Adipocyte (in vitro differentiated cells): ENCODE data around the gene LRIF1.
"Not testable (repeated sequence)": the region's sequence is repeated elsewhere in the genome, so short reads cannot be mapped to it uniquely, and the experiment has no call there.

Experiments
- DNase-seq: peaks from one replicate; pipeline ENCODE4 v3.0.0-alpha.2; 2015; ENCODE audit warnings: low read depth
- H3K27me3 ChIP-seq: replicated peaks from 2 replicates; pipeline ENCODE4 v1.7.0; 2013; ENCODE audit warnings: mild to moderate bottlenecking, low read length, moderate library complexity; ENCODE audit not compliant: control insufficient read depth, insufficient read depth
- H3K36me3 ChIP-seq: 2 replicates; pipeline ENCODE4 v1.7.0; 2013; ENCODE audit warnings: low read length, mild to moderate bottlenecking, moderate library complexity; ENCODE audit not compliant: control insufficient read depth, insufficient read depth, severe bottlenecking
- H3K4me1 ChIP-seq: 2 replicates; pipeline ENCODE4 v1.7.0; 2013; ENCODE audit warnings: mild to moderate bottlenecking, low read length, moderate library complexity; ENCODE audit not compliant: control insufficient read depth, insufficient read depth
- H3K4me3 ChIP-seq: 2 replicates; pipeline ENCODE4 v1.7.0; 2013; ENCODE audit warnings: mild to moderate bottlenecking, low read length, moderate library complexity
- H3K9ac ChIP-seq: 2 replicates; pipeline ENCODE4 v1.7.0; 2013; ENCODE audit warnings: mild to moderate bottlenecking, low read length, moderate library complexity
- H3K9me3 ChIP-seq: 2 replicates; pipeline ENCODE4 v1.7.0; 2013; ENCODE audit warnings: mild to moderate bottlenecking, low read length, moderate library complexity; ENCODE audit not compliant: control insufficient read depth

Gene LRIF1

GRCh38 chr1:110945626-110946025 lies 18.1 kb downstream of the LRIF1 start:
- DNase-seq: no peak
- Histone ChIP-seq H3K9ac (no peak overlapping the region), H3K36me3 (peaks cover 47% of the 10 kb centered on the region), H3K4me1 (peaks cover 11% of the 10 kb centered on the region), H3K27me3 (no peaks in the 10 kb centered on the region), H3K4me3 (no peak overlapping the region), H3K9me3 (peaks cover 13% of the 10 kb centered on the region)

- DNase-seq: no peak
- H3K9ac ChIP-seq: no peak overlapping the region
- H3K9me3 ChIP-seq: peaks cover 13% of the 10 kb centered on the region
These were observed 18.9 kb downstream of the LRIF1 start for GRCh38 chr1:110944806-110945205.

GRCh38 chr1:110936567-110936966 lies 27.2 kb downstream of the LRIF1 start:
- Histone ChIP-seq H3K36me3 (no peaks in the 10 kb centered on the region), H3K9me3 (peaks cover 11% of the 10 kb centered on the region), H3K27me3 (no peaks in the 10 kb centered on the region), H3K4me3 (no peak overlapping the region), H3K4me1 (no peaks in the 10 kb centered on the region), H3K9ac (no peak overlapping the region)
- no peak for DNase-seq

More at GRCh38 chr1:110944806-110945205, 18.9 kb downstream of the LRIF1 start:
- Histone ChIP-seq H3K4me3 (no peak overlapping the region), H3K4me1 (peaks cover 11% of the 10 kb centered on the region), H3K27me3 (no peaks in the 10 kb centered on the region), H3K36me3 (peaks cover 40% of the 10 kb centered on the region)

GRCh38 chr1:110931097-110931496 lies 32.6 kb downstream of the LRIF1 start:
- H3K27me3 ChIP-seq, H3K4me3 ChIP-seq, H3K9me3 ChIP-seq, H3K36me3 ChIP-seq, DNase-seq, H3K9ac ChIP-seq, H3K4me1 ChIP-seq: not testable (repeated sequence)

GRCh38 chr1:110928904-110929303 lies 34.8 kb downstream of the LRIF1 start:
- H3K4me1 ChIP-seq: no peaks in the 10 kb centered on the region
- no peaks in the 10 kb centered on the region for H3K27me3 ChIP-seq
- H3K36me3 ChIP-seq: no peaks in the 10 kb centered on the region
- H3K9me3 ChIP-seq: peaks cover 10% of the 10 kb centered on the region
- DNase-seq: no peak
- H3K9ac ChIP-seq: no peak overlapping the region
- H3K4me3 ChIP-seq: no peak overlapping the region

GRCh38 chr1:110928191-110928590 lies 35.5 kb downstream of the LRIF1 start:
- Histone ChIP-seq H3K27me3 (no peaks in the 10 kb centered on the region), H3K36me3 (no peaks in the 10 kb centered on the region)
- DNase-seq: no peak

GRCh38 chr1:110927484-110928075 lies 36.1 kb downstream of the LRIF1 start:
- Histone ChIP-seq H3K9me3 (peaks cover 13% of the 10 kb centered on the region), H3K36me3 (no peaks in the 10 kb centered on the region), H3K27me3 (no peaks in the 10 kb centered on the region), H3K4me3 (no peak overlapping the region), H3K4me1 (no peaks in the 10 kb centered on the region), H3K9ac (no peak overlapping the region)
- DNase-seq: no peak

More at GRCh38 chr1:110928191-110928590, 35.5 kb downstream of the LRIF1 start:
- no peak overlapping the region for H3K4me3 ChIP-seq
- no peaks in the 10 kb centered on the region for H3K4me1 ChIP-seq
- H3K9me3 ChIP-seq: peaks cover 13% of the 10 kb centered on the region
- no peak overlapping the region for H3K9ac ChIP-seq

- Histone ChIP-seq H3K9ac (no peak overlapping the region), H3K36me3 (no peaks in the 10 kb centered on the region), H3K4me3 (no peak overlapping the region), H3K9me3 (peaks cover 11% of the 10 kb centered on the region), H3K27me3 (no peaks in the 10 kb centered on the region), H3K4me1 (no peaks in the 10 kb centered on the region)
- DNase-seq: no peak
These were observed 41.8 kb downstream of the LRIF1 start for GRCh38 chr1:110921953-110922352.

- no peak for DNase-seq
- Histone ChIP-seq H3K9ac (no peak overlapping the region), H3K27me3 (no peaks in the 10 kb centered on the region), H3K9me3 (peaks cover 2% of the 10 kb centered on the region), H3K4me3 (no peak overlapping the region), H3K36me3 (no peaks in the 10 kb centered on the region), H3K4me1 (no peaks in the 10 kb centered on the region)
These were observed 45.7 kb downstream of the LRIF1 start for GRCh38 chr1:110918016-110918415.

- H3K4me1 ChIP-seq: no peaks in the 10 kb centered on the region
- H3K9ac ChIP-seq: peak overlapping the region; percentile 20
- no peaks in the 10 kb centered on the region for H3K27me3 ChIP-seq
- peaks cover 7% of the 10 kb centered on the region for H3K9me3 ChIP-seq
- peak overlapping the region; percentile 28 for H3K4me3 ChIP-seq
- H3K36me3 ChIP-seq: no peaks in the 10 kb centered on the region
- DNase-seq: peak; percentile 27
These were observed 46.9 kb downstream of the LRIF1 start for GRCh38 chr1:110916669-110917306.

- Histone ChIP-seq H3K9me3 (peaks cover 7% of the 10 kb centered on the region), H3K9ac (peak overlapping the region; percentile 20), H3K4me1 (no peaks in the 10 kb centered on the region), H3K4me3 (peak overlapping the region; percentile 28), H3K36me3 (no peaks in the 10 kb centered on the region), H3K27me3 (no peaks in the 10 kb centered on the region)
- no peak for DNase-seq
These were observed 47.5 kb downstream of the LRIF1 start for GRCh38 chr1:110916274-110916668.

- Histone ChIP-seq H3K9me3 (peaks cover 7% of the 10 kb centered on the region), H3K9ac (no peak overlapping the region), H3K36me3 (no peaks in the 10 kb centered on the region), H3K4me1 (no peaks in the 10 kb centered on the region), H3K4me3 (no peak overlapping the region), H3K27me3 (no peaks in the 10 kb centered on the region)
- no peak for DNase-seq
These were observed 47.9 kb downstream of the LRIF1 start for GRCh38 chr1:110915804-110916203.
